ENCODE results near the gene PHC3.

DNA sequence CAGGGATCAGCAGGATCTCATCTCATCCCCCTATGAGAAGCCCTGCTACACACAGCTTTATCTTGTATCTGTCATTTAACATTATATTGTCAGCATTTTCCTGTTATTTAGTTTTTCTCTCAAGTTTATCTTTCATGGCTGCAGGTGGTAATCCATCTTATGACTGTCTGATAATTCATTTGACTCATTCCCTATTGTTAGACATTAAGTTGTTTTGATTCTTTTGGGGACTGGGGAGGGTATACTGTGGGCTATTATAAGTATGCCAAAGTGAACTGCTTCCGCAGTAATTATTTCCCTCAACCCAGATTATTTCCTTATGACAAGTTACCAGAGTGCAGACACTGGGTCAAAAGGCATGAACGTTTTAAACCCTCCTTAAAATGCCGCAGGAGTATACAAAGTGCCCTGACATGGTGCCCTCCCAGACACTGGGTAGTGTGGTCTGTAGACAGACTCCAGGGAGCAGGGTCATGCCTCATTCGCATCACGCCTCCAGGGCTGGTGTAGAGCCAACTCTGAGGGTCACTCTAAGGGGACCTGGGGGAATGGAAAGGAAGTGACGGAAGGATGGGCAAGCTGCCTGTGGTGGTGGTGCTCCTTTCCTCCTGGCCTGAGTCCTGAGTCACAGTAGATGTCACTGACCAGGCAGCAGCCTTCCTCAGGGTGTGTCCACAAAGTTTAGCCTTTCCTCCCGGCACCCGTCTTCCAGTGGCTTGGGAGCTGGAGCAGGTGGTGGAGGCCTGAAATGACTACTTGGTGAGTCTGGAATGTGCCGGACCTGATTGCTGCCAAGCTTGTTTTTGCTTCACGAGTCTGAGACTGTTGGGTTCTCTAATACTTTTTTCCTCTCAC is 132.2 kb downstream of the PHC3 start:
- TF ChIP-seq ZFX (IDR thresholded peaks at IDR 0.05; ENCODE audit: borderline replicate concordance) = no peak
- TF ChIP-seq, protein P1, sequence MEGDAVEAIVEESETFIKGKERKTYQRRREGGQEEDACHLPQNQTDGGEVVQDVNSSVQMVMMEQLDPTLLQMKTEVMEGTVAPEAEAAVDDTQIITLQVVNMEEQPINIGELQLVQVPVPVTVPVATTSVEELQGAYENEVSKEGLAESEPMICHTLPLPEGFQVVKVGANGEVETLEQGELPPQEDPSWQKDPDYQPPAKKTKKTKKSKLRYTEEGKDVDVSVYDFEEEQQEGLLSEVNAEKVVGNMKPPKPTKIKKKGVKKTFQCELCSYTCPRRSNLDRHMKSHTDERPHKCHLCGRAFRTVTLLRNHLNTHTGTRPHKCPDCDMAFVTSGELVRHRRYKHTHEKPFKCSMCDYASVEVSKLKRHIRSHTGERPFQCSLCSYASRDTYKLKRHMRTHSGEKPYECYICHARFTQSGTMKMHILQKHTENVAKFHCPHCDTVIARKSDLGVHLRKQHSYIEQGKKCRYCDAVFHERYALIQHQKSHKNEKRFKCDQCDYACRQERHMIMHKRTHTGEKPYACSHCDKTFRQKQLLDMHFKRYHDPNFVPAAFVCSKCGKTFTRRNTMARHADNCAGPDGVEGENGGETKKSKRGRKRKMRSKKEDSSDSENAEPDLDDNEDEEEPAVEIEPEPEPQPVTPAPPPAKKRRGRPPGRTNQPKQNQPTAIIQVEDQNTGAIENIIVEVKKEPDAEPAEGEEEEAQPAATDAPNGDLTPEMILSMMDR (IDR thresholded peaks at IDR 0.05) = no peak
